Stimulated activated CD8-positive, alpha-beta memory T cell treated with anti-CD3 and anti-CD28 coated beads, Interleukin-7, amount 100 ng/mL, for 1 hour (primary cell): ENCODE measurements around the gene TM4SF20.

ENCODE experiments used
- DNase-seq, 2 donors: peaks; one replicate each; pipeline ENCODE4 v3.0.0-alpha.2; 2020; ENCODE audit warnings: low read depth in 2 of 2

Gene TM4SF20, protein sequence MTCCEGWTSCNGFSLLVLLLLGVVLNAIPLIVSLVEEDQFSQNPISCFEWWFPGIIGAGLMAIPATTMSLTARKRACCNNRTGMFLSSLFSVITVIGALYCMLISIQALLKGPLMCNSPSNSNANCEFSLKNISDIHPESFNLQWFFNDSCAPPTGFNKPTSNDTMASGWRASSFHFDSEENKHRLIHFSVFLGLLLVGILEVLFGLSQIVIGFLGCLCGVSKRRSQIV

DNA sequence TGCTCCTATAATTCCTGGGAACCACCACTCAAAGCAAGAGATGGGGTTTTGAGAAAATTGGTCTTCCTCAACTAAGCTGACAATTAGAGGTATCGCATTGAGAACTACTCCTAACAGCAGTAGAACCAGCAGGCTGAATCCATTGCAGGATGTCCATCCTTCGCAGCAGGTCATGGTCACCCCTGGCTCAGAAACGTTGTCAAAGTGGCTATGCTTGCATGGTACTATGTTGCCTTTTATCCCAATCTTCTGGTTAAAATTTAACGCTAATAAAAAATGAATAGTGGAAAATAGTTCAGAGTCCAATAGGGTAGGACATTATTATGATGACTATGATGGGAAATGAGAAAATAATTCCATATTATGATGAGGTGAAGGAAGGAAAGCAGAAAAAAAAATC, at the start of gene TM4SF20:
TM4SF20 (minus strand) TSS at position 212 of the 400 bp plus-strand sequence; CDS start at position 174, 38 bp downstream.
- no peak for DNase-seq

DNA sequence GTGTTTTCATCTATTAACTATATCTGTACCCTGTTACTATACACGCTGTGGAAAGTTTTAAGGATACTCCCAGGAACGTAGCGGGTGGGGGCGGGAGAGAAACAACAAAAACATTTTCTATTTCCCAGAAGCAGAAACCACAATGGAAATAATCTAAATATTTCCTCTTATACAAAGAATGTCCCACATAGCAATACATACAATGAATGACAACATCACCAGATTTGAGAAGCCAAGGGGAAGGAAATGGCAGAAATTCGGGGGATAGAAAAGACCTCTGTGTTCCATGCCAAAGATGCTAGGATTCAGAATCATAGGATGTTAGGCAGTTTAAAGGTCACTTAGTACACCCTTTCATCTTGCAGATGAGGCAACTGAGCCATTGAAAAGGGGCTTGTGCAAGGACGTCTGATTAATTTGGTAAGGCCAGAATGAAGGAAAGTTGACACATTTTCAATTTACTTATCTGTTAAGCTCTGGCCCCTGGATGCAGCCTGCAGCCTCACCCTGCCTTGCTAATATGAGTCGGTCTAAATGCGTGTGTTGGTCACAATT, 49.7 kb upstream of the TM4SF20 start:
- DNase-seq: no peak

DNA sequence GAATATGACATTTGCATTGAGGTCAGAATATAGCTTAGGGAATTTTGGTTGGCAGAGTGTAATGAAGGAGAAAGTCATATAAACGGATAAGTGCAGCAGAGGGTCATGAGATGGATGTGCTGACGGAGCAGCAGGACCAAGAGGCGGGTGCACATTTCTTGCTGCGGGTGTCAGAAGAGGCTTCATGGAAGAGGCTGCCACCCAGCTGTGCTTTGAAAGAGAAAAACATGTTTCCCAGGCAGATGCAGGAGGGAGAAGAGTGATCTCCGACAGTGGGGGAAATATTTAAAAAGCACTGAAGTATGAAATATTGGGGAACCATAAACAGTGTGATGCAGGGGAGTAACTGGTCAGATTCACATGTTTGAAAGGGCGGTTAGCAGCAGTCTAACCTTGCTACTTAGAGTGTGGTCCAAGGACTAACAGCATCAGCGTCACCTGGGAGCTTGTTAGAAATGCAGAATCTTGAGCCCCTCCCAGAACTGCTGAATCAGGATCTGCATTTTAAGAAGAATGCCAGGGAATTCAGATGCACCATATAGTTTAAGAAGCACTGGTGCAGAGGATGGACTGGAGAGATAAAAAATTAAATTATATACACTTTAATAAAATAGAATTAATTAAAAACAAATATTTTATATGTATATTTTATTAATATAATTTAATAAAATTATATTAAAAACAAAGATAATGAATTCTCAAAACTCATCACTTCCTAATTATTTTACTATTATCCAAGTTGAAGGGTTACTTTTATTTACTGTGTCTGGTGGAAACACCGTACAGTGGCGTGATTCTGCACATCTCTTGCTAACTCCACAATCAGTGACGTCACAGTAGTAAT, 44.8 kb upstream of the TM4SF20 start:
- no peak for DNase-seq

DNA sequence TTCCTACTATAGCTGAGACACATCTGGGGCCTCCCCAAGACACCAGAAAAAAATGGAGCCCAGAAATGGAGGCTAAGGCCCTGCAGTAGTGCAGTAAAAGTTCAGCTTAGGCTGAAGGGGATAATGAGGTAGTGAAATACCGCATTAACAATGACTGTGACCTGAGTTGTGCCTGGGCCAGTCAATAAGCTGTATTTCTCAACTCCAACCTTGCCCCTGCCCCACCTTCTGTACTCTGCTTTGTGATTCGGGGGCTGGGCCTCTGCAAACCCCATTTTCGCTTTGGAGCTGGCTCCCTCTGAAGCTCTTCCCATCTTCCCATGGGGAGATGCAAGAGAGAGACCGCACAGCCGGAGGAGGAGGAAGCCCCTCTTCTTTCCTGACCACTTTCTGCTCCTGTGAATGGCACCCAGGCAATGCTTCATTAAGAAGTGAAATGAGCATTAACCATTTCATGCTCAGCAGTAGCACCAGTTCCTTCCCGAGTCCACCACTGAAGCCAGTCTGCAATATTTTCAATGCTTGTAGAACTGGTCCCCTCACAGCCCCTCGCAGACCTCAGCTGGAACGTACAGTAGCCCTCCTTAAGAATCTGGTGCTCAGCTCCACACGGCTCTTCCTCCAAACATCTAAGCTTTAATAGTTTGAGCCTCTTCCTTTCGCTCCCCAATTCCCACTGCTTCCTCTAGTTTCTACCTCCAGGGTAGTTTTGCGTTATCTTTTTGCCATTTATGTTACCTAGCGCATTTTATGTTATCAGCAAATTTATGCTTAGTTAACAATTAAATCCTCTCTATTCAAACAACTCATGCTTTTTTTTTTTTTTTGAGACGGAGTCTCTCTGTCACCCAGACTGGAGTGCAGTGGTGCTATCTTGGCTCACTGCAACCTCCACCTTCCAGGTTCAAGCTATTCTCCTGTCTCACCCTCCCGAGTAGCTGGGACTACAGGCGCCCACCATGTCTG, 41.3 kb upstream of the TM4SF20 start:
- no peak for DNase-seq

DNA sequence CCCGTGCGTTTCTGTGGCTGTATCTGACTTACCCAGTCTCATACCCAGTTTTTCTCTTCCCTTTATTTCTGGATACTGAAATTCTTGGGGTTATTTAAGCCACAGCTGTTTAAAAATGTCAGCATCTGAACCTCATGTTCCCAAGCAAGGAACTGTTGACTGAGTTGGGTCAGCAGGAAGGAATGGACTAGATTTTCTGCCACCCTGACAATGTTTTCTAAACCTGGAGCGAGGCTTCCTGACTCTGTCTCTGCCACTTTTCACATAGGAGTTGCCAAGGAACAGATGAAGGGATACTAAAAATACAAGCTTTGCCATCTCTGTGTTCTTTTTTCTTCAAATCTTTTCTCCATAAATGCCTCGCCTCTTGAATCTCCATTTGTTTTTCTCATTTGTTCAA, 37.6 kb upstream of the TM4SF20 start:
- no peak for DNase-seq

DNA sequence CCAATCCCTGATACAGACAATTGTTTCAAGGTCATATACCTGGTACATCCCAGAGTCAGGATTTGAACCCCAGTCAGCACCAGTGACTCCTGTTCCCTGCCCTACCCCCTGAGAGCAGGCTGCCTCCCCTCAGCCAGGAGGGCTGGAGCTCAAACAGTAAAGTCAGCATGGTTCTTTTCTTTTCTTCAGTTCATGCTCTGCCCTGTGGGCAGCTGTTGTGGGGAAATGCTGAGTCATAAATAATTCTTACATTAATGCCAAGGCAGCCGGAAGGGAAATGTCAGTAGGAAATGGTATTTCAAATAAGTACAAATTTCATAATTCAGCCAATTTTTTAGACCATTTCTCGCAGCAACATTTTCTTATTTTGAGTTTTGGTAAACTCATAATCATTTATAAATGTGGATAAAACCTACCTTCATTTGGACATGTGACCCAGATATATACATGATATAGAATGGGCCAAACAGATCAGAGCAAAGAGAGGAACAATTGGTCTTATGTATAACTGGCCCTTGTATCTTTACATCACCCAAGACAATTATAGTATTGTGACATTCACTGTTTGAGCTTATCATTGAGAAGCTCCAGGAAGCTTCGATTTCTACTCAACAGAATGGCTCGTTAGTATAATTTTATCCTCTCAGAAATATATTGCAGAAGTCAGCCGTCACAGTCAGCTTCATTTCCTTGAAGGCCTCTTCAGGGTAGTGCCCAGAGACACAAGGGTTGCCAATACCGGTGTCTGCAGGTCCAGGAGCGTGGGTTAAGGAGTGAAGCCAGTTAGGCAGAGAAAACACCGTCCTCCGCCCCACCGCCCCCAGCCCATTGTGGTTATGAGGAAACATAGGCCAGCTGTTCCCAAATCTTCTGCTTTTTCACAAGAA, 36.7 kb upstream of the TM4SF20 start:
- no peak for DNase-seq

DNA sequence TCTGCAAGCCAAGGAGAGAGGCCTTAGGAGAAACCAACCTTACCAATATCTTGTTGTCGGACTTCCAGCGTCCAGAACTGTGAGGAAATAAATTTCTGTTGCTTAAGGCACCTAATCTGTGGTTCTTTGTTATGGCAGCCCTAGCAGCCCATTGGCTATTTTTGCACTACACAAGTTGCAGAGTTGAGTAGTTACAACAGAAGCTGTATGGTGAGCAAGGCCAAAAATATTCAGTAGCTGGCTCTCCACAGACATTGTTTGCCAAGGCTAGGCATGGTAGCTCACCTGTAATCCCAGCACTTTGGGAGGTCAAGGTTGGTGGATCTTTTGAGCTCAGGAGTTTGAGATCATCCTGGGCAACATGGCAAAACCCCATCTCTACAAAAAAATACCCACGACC, 35.7 kb upstream of the TM4SF20 start:
- no peak for DNase-seq

DNA sequence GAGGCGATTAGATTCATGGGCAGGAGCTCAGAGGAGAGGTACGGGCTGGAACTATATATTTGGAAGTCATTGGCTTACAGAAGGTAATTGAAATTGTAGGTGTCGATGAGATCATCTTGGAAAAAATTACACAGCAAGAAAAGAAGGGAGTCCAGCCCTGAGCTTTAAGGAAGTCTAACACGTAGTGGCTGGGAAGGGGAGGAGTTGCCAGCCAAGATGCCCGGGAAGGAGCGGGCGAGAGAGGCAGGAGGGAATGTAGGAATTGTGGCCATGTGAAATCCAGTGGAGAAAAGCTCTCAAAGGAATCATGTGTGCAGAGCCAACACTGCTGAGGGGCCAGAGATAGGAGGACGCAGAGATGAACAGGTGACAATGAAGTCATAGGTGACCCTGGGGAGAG, 34.3 kb upstream of the TM4SF20 start:
- no peak for DNase-seq

DNA sequence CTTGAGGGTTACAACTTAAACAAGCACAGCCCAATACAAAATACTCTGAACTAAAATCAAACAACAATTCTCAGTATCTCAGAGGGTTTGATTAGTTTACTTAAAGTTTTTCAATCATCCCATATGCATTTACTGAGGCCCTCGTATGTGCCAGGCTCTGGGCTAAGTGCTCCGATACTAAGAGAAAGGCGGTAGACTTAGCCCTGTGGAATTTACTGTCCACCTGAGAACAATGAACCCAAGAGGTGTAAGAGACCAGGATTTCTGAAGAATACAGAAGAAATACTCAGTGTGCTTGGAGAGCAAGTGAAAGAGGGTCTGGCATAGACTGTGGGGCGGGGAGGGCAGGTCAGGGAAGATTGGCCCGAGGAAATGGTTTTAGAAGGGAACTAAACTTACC, 33.8 kb upstream of the TM4SF20 start:
- no peak for DNase-seq

DNA sequence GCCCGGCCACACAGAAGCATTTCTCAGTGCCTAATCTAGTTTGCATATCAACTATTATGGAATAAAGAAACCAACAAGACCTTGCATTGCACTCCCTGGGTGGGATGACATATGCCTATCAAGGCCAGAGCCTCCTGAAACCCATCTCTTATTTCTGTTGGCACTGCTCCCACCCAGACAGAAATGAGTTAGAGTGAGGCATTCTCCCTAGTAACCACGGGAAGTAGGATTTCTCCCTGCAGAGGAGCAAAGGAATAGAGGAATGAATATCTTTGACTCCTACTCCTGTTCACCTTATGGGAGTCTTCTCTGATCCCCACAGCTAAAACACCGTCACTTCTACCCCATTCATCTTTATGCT, 32.9 kb upstream of the TM4SF20 start:
- DNase-seq: no peak

DNA sequence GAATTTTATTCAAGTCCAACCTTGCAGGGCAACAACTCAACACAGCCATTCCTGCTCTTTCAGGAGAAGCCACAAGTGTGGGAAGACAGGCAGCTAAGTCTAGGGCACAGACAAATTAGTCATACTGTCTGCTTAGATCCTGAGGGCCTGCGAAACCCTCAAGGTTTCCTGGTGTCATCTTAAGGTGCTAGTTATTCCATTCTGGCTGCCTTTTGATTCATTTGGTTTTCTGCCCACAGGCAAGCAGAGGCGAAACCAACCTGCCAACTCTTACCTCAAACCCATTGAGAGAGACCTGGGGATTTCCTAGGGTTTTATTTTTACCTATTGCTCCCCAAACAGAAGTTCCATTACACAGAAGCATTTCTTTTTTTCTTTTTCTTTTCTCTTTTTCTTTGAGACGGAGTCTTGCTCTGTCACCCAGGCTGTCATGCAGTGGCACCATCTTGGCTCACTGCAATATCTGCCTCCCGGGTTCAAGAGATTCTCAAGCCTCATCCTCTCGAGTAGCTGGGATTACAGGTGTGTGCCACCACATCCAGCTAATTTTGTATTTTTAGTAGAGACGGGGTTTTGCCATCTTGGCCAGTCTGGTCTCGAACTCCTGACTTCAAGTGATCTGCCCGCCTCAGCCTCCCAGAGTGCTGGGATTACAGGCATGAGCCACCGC, 32.3 kb upstream of the TM4SF20 start:
- no peak for DNase-seq

DNA sequence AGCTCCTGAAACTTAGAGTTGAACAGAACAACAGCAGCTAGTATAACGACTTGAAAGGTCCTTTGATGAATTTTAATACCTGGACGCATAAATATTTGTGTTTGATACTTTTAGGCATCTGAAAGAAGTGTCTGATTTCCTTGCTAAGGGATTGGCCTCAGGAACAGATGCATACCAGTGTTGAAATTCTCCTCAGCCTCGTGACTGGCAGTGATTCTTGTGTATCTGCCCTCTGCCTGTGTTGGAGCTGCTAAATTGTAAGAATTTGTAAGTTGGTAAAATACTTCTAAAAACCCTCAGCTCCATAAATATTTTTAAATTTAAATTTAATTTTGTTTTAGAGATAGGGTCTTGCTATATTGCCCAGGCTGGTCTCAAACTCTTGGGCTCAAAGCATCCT, 31.1 kb upstream of the TM4SF20 start:
- DNase-seq: no peak

DNA sequence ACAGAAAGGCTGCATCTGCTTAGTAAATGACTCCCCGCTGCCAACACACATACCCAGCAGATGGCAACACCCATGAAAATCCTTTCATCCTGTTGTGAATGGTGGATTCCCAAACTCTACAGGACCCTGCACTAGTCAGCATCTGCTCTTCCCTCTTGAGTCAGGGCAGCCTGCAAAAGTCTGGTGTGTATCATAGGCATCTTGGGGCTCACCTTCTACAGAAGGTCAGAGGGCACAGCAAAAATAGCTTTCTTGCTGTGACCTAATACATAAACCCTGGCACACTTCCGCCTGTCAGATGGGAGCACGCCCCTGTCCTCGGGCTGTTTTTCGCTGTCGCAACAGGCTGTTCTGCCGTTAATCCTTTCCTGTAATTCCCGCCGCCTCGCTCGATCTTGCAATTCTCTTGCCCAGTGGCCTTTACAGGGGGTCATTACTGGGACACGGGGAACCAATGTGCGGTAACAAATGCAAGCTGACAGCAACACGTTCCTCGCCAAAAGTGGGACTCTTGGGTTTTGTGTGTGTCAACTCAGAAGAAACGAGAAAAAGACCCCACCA, 28.6 kb upstream of the TM4SF20 start:
- DNase-seq: no peak

DNA sequence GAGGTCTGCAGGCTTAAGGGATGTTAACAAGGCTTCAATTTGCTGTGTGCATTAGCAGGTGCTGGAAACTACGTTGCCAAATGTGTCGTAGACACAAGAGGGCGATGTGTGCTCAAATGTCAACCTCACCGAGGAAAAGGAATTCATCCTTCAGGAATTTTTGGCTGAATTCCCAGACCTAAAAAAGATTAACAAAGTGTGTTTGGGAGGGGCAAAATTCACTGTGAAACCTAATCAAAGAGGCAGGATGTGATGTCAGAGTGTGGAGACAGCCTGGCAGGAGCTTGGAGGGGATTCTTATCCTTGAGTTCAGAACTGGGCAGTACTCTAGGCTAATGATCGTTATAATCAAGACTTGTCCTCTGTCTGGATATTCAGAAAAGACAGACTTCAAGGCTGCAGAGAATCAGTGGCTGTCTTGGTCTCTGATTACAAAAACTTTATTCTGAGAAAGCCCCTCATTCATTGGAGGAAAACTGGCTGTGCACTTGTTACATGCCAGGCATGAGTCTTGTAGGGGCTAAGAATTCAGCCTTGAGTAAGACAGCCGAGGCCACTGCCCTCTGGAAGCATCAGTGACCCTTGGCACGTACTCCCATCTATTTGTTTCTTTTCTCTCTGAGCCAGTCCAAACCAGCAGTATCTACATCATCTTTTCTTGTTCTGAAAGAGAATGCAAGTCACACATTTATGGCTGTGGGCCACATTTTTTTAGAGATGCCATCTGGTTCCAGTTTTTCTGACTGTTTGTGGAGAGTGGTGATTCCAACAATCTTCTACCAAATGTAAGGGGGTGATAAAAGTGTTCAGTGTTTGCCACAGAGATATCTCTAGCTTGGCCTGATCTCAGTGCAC, 27.3 kb upstream of the TM4SF20 start:
- no peak for DNase-seq

DNA sequence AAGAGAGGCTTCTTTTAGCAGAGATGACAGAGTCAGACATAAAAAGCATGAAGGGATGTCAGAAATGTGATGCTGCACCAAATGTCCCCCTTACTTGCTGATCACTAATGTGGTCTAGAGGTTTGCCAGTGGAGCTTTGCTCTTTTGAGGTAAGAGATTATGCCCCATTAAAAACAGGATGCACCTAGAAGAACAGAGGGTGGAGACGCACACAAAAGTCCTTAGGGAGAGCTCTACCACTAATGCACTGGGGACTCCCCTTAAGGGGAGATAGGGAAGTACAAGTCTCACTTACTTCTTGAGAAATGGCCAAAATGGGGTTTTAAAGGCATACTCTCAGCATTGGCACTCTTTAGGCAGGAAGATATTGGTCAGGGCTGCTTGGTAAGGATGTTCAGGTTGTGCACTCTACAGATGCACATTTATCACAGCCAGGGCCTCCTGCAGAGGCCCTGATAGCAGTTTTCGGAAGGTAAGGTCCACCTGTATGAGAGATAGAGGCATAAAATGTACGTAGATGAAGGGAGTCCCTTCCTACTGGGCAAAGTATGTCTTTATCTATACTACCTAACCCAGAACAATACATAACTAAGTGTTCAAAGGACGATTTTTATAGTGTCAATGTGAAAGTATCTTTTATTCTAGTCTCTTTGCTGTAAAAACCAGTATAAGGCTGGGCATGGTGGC, 25.6 kb upstream of the TM4SF20 start:
- no peak for DNase-seq

DNA sequence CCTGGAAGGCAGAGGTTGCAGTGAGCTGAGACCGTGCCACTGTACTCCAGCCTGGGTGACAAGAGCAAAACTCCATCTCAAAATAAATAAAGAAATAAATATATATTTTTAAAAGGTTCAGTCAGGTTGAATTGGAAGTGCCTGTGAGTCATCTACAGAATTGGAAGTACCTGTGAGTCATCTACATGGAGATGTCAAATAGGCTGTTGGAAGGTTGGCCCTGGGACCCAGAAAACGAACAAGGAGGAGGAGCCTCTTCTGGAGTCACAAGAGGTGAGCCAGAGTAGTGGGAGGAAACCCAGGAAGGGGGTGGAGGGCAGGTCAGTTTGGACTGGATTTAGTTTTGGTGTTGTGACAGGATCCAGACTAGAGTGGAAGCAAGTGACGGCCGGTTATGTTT, 23.9 kb upstream of the TM4SF20 start:
- no peak for DNase-seq

DNA sequence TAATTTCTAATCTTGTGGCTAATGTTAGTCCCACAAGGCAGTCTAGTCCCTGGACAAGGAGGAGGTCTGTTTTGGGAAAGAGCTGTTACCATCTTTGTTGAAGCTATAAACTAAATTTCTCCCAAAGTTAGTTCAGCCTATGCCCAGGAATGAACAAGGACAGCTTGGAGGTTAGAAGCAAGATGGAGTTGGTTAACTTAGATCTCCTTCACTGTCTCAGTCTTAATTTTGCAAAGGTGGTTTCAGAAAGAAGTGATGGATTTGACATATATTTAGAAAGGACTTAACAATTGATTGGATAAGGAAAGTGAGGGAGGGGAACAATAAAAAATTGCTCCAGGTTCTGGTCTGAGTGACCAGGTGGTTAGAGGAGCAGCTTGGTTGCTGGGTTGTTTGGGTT, 23.2 kb upstream of the TM4SF20 start:
- DNase-seq: no peak

DNA sequence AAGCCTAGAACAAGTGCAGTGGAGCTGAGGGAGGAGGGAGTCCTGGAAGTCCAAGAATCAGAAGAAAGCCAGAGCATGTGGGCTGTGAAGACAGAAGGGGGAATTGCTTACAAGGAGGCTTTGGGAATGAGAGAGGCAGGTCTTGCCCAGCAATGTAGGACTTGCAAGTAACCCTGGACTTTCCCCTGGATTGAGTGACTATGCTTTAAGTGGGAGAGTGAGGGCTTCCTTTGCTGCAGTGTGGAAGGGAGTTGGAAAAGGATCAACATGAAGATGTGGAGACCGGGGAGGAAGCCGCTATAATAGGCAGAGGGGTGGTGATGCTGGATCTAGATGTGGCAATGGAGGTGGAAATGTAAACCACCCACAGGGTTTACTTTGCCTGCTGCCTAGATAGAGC, 22.4 kb upstream of the TM4SF20 start:
- DNase-seq: no peak
